GM12874 (cell line): ENCODE measurements around the gene CPNE1.

Experiments
- TF ChIP-seq, protein P1 (sequence below): IDR thresholded peaks from 2 replicates; pipeline ENCODE4 v1.5.1; 2011; ENCODE audit warnings: low read depth, mild to moderate bottlenecking, control low read depth, low read length, moderate library complexity; ENCODE audit not compliant: insufficient read depth

The CPNE1 gene

GRCh38 chr20:35595901-35596300 lies 68.8 kb downstream of the CPNE1 start:
- TF ChIP-seq, protein P1, sequence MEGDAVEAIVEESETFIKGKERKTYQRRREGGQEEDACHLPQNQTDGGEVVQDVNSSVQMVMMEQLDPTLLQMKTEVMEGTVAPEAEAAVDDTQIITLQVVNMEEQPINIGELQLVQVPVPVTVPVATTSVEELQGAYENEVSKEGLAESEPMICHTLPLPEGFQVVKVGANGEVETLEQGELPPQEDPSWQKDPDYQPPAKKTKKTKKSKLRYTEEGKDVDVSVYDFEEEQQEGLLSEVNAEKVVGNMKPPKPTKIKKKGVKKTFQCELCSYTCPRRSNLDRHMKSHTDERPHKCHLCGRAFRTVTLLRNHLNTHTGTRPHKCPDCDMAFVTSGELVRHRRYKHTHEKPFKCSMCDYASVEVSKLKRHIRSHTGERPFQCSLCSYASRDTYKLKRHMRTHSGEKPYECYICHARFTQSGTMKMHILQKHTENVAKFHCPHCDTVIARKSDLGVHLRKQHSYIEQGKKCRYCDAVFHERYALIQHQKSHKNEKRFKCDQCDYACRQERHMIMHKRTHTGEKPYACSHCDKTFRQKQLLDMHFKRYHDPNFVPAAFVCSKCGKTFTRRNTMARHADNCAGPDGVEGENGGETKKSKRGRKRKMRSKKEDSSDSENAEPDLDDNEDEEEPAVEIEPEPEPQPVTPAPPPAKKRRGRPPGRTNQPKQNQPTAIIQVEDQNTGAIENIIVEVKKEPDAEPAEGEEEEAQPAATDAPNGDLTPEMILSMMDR, result no peak

DNA sequence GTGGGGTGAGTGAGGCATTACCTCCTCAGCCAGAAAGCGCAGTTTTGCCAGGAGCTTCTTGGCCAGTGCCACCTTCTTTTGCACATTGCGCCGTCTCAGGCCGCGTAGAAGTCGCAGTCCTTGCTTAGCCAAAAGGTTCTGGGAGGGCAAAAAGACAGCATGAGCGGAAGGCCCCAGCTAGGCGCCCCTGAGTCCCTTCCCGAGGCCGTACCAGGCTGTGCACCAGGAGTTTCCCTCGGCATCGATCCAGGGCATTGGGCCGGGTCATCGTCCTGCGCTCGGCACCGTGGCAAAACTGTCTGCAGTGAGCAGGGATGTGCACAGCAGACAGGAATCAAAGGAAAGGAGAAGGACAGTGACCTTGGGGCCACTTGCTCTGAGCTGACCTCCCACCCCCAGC lies 69.2 kb downstream of the CPNE1 start:
- TF ChIP-seq, protein P1, result no peak

- TF ChIP-seq, protein P1, result no peak
Measured at GRCh38 chr20:35592339-35592974, 72.2 kb downstream of the CPNE1 start.

DNA sequence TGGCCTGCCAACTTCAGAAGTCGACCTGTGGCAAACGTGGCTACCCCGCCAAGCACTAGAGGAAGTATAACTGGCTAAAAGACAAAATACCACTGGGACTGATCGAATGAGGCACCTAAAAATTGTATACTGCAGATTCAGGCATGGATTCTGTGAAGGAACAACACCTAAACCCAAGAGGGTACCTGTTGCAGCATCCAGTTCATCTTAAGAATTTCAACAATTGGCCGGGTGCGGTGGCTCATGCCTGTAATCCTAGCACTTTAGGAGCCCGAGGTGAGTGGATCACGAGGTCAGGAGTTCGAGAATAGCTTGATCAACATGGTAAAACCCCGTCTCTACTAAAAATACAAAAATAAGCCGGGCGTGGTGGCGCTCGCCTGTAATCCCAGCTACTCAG lies 76.3 kb downstream of the CPNE1 start:
- TF ChIP-seq, protein P1, result no peak

DNA sequence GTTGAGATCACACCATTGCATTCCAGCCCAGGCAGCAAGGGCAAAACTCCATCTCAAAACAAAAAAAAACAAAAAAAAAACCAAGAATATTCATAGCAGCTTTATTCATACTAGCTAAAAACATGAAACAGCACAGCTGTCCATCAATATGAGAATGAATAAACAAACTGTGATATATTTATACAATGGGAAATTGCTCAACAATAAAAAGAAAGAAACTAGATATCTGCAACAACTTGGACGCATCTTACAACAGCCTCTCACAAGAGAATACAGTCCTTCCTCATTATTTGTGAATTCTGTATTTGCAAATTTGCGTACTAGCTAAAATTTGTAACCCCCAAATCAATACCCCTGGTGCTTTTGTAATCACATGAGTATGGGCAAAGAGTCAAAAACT lies 77.3 kb downstream of the CPNE1 start:
- TF ChIP-seq, protein P1, result no peak

GRCh38 chr20:35586751-35587425 lies 77.8 kb downstream of the CPNE1 start:
- TF ChIP-seq, protein P1, result no peak

- TF ChIP-seq, protein P1, result no peak
Measured at GRCh38 chr20:35583636-35584560, 80.8 kb downstream of the CPNE1 start.
